Neural cell (in vitro differentiated cells): ENCODE data around the gene JAK2. TPM values are rescaled to one million over a fixed set of nuclear protein-coding genes. Genes with fewer than 3 reads are reported as not detected.
"Not testable (repeated sequence)": the region's sequence is repeated elsewhere in the genome, so short reads cannot be mapped to it uniquely, and the experiment has no call there.

Experiments used
- H2AFZ ChIP-seq: fragments of 200-600, 300-800 bp; sonication (generic), shearing (Covaris generic); 2 replicates; pipeline ENCODE4 v1.6.0; 2014; ENCODE audit warnings: low read depth, mild to moderate bottlenecking, antibody characterized with exemption, low read length, moderate library complexity
- H3F3A ChIP-seq: fragments of 200-600 bp; shearing (Covaris generic); 2 replicates; pipeline ENCODE4 v1.6.1; 2016; ENCODE audit warnings: mild to moderate bottlenecking, moderate library complexity, mixed read lengths, antibody characterized with exemption, low read length; ENCODE audit not compliant: insufficient read depth, poor library complexity, severe bottlenecking
- H3K27ac ChIP-seq: fragments of 200-600, 300-800 bp; sonication (generic), shearing (Covaris generic); 2 replicates; pipeline ENCODE4 v1.5.1; 2014; ENCODE audit warnings: mild to moderate bottlenecking, low read length, moderate library complexity
- H3K27me3 ChIP-seq: fragments of 300-800, 200-600 bp; sonication (generic), shearing (Covaris generic); 2 replicates; pipeline ENCODE4 v1.6.0; 2014; ENCODE audit warnings: mild to moderate bottlenecking, low read depth, low read length, moderate library complexity; ENCODE audit not compliant: insufficient read depth
- H3K36me3 ChIP-seq: fragments of 300-800, 200-600 bp; sonication (generic), shearing (Covaris generic); 2 replicates; pipeline ENCODE4 v1.5.1; 2014; ENCODE audit warnings: mild to moderate bottlenecking, antibody characterized with exemption, low read length, moderate library complexity; ENCODE audit not compliant: insufficient read depth
- H3K4me2 ChIP-seq: fragments of 300-800, 200-600 bp; sonication (generic), shearing (Covaris generic); 2 replicates; pipeline ENCODE4 v1.6.0; 2014; ENCODE audit warnings: mild to moderate bottlenecking, low read length
- H3K4me3 ChIP-seq: fragments of 300-800, 200-600 bp; sonication (generic), shearing (Covaris generic); 2 replicates; pipeline ENCODE4 v1.5.1; 2014; ENCODE audit warnings: mild to moderate bottlenecking, low read length, moderate library complexity
- H3K79me2 ChIP-seq: fragments of 200-600 bp; shearing (Covaris generic); replicated peaks from 2 replicates; pipeline ENCODE4 v1.6.0; 2014; ENCODE audit warnings: mild to moderate bottlenecking, low read length, moderate library complexity; ENCODE audit not compliant: insufficient read depth
- H3K9ac ChIP-seq: fragments of 300-800, 200-600 bp; sonication (generic), shearing (Covaris generic); 2 replicates; pipeline ENCODE4 v1.6.1; 2016; ENCODE audit warnings: mild to moderate bottlenecking, low read length, mixed read lengths
- H3K9me2 ChIP-seq: fragments of 200-600 bp; shearing (Covaris generic); 2 replicates; pipeline ENCODE4 v1.6.1; 2016; ENCODE audit warnings: mild to moderate bottlenecking, low read length, mixed read lengths; ENCODE audit not compliant: insufficient read depth
- H3K9me3 ChIP-seq: fragments of 200-600, 300-800 bp; sonication (generic), shearing (Covaris generic); 2 replicates; pipeline ENCODE4 v1.6.1; 2016; ENCODE audit warnings: mild to moderate bottlenecking, mixed run types, low read length, moderate library complexity, mixed read lengths
- H4K20me1 ChIP-seq: fragments of 200-600 bp; shearing (Covaris generic); 2 replicates; pipeline ENCODE4 v1.6.1; 2016; ENCODE audit warnings: mild to moderate bottlenecking, mixed run types; ENCODE audit not compliant: insufficient read depth
- CTCF ChIP-seq: fragments of 450-650 bp; IDR thresholded peaks from 2 replicates; pipeline ENCODE4 v1.5.1; 2014; ENCODE audit warnings: antibody characterized with exemption, mild to moderate bottlenecking, moderate library complexity; ENCODE audit not compliant: poor library complexity, severe bottlenecking
- EP300 ChIP-seq: fragments of 450-650 bp; conservative IDR thresholded peaks from 2 replicates; pipeline ENCODE4 v1.6.1; 2014; ENCODE audit warnings: antibody characterized with exemption, mild to moderate bottlenecking, moderate library complexity; ENCODE audit not compliant: poor library complexity, severe bottlenecking
- EZH2 ChIP-seq: fragments of 200-600, 300-800 bp; shearing (Covaris generic), sonication (generic); IDR thresholded peaks from 2 replicates; pipeline ENCODE4 v1.6.1; 2014; ENCODE audit warnings: antibody characterized with exemption, low read length, borderline replicate concordance, mild to moderate bottlenecking; ENCODE audit not compliant: insufficient read depth, poor library complexity, severe bottlenecking
- MXI1 ChIP-seq: fragments of 450-650 bp; conservative IDR thresholded peaks from 2 replicates; pipeline ENCODE4 v1.6.1; 2014; ENCODE audit warnings: antibody characterized with exemption, mild to moderate bottlenecking; ENCODE audit not compliant: poor library complexity, severe bottlenecking
- POLR2AphosphoS5 ChIP-seq: IDR thresholded peaks from 2 replicates; pipeline ENCODE4 v1.6.1; 2012
- RAD21 ChIP-seq: fragments of 450-650 bp; conservative IDR thresholded peaks from 2 replicates; pipeline ENCODE4 v1.6.1; 2014; ENCODE audit warnings: antibody characterized with exemption, mild to moderate bottlenecking, moderate library complexity
- REST ChIP-seq: IDR thresholded peaks from 2 replicates; pipeline ENCODE4 v1.6.1; 2012; ENCODE audit warnings: borderline replicate concordance
- SMC3 ChIP-seq: fragments of 450-650 bp; conservative IDR thresholded peaks from 2 replicates; pipeline ENCODE4 v1.6.1; 2014; ENCODE audit warnings: antibody characterized with exemption, mild to moderate bottlenecking, moderate library complexity; ENCODE audit not compliant: poor library complexity
- TAF1 ChIP-seq: IDR thresholded peaks from 2 replicates; pipeline ENCODE4 v1.6.1; 2012; ENCODE audit warnings: low read depth
- polyA plus RNA-seq: library from polyadenylated mRNA; depleted of rRNA; stranded (reverse); fragments of >200 nt; gene quantifications from 2 replicates; pipeline ENCODE4 v1.2.3, GENCODE V29; 2014

JAK2 gene
- polyA plus RNA-seq, 1 donor from 2014 or later = 19.7 TPM

GRCh38 chr9:5015934-5016333 lies 30.9 kb downstream of the JAK2 start (continued):
- TF ChIP-seq RAD21 (no peak), TAF1 (no peak)

GRCh38 chr9:5025416-5025815 lies 40.3 kb downstream of the JAK2 start:
- Histone ChIP-seq H3K79me2 (no peaks in the 10 kb centered on the region), H4K20me1 (no peaks in the 10 kb centered on the region), H2AFZ (no peak overlapping the region), H3K27me3 (no peaks in the 10 kb centered on the region), H3K4me2 (no peak overlapping the region), H3K27ac (no peak overlapping the region), H3K36me3 (peaks cover 6% of the 10 kb centered on the region), H3F3A (no peaks in the 10 kb centered on the region), H3K4me3 (no peak overlapping the region), H3K9me3 (no peaks in the 10 kb centered on the region), H3K9ac (no peak overlapping the region), H3K9me2 (no peaks in the 10 kb centered on the region)
- TF ChIP-seq REST (no peak), TAF1 (no peak), CTCF (no peak), EZH2 (no peak), EP300 (no peak), MXI1 (no peak), RAD21 (no peak), SMC3 (no peak), POLR2AphosphoS5 (no peak)

GRCh38 chr9:5031941-5032340 lies 46.9 kb downstream of the JAK2 start:
- not testable (repeated sequence) for H3F3A ChIP-seq, H2AFZ ChIP-seq, H4K20me1 ChIP-seq, H3K36me3 ChIP-seq, H3K4me2 ChIP-seq, H3K27me3 ChIP-seq, H3K9ac ChIP-seq, H3K9me3 ChIP-seq, H3K27ac ChIP-seq, H3K9me2 ChIP-seq, H3K79me2 ChIP-seq, H3K4me3 ChIP-seq
